Measurements from ENCODE around the gene BATF3.
"Not testable (repeated sequence)": the region's sequence is repeated elsewhere in the genome, so short reads cannot be mapped to it uniquely, and the experiment has no call there.

BATF3 gene, protein sequence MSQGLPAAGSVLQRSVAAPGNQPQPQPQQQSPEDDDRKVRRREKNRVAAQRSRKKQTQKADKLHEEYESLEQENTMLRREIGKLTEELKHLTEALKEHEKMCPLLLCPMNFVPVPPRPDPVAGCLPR

DNA sequence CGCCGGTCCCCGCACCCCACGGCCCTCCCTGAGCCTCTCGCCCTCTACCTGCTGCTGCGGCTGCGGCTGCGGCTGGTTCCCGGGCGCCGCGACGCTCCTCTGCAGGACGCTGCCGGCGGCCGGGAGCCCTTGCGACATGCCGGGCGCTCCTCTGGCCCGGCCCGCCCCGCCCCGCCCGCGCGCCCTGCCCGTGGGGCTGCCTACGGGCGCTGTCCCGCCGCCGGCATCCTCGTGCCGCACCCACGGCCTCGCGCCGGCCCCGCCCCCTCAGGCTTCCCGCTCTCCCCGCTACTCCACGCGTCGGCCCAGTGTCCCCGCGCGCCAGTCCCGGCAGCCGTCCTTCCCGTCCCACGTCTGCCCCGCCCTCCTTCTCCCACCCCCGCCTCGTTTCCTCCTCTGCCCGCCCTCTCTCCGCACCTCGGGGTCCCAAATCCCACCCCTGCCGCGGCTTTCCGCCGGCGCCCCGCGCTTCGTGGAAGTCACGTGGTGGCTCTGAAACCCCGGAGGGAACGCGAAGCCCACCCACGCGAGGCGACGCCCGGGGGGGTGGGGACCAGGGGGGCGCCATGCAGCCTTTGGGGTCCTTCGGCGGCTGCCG is at the start of gene BATF3:
Gene BATF3, minus strand, starts transcription at position 216 of the 598 bp plus-strand sequence. Its CDS starts 78 bp downstream, at position 138.
- no peak for DNase-seq

DNA sequence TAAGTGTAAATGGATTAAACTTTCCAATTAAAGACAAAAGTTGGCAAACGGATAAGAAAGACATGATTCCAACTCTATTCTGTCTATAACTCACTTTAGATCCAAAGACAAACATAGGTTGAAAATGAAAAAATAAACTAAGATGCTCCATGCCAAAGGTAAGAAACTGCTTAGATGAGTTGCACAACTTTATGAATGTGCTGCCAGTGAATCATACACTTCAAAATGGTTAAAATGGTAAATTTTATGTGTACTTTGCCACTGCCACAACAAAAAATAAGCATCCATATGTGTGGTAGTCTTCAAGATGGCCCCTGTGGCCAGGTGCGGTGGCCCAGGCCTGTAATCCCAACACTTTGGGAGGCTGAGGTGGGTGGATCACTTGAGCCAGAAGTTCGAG is 46.9 kb upstream of the BATF3 start:
- DNase-seq, result no peak

- no peak for DNase-seq
These were observed 45.7 kb upstream of the BATF3 start for GRCh38 chr1:212745303-212745702.

GRCh38 chr1:212743901-212744475 is 44.3 kb upstream of the BATF3 start:
- no peak for DNase-seq

DNA sequence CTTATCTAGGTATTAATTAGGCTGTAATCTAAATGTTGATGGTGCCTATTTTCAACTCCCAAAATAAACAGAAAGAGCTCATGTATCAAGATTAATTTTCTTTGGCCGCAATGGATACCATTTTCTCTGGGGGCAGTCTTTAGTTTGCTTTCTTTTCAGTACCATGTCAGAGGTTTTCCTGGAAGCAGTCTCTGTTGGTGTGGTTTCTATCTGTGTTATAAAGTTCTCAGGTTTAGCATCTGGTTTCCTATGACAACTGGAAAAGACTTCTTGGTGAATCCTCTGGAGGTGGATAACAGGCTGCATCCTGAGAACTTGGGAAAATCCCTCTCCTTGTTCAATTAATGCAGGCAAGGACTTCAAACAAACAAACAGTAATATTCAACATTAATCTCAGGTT is 38.7 kb upstream of the BATF3 start:
- no peak for DNase-seq

- no peak for DNase-seq
These were observed 37.9 kb upstream of the BATF3 start for GRCh38 chr1:212737559-212737958.

GRCh38 chr1:212733109-212733508 is 33.5 kb upstream of the BATF3 start:
- DNase-seq, result no peak

DNA sequence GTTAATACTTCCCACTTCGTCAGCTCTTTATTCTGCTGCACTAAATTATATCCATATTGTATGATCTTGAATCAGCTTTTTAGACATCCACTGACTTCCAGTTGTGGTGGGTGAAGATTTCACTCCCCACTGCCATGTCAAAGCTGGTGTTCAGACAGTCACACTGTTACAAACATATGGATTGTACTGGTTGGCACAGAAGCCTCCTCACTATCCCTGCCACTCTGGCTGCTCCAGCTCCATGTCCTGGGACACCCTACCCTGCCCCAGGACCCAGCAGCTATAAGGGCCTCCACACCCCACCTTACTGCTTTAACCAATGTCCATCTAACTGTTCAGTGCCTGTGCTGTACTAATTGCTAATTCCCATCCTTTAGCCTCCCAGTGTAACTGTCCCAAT is 32.0 kb upstream of the BATF3 start:
- DNase-seq, result no peak

GRCh38 chr1:212728606-212729005 is 29.0 kb upstream of the BATF3 start:
- no peak for DNase-seq

DNA sequence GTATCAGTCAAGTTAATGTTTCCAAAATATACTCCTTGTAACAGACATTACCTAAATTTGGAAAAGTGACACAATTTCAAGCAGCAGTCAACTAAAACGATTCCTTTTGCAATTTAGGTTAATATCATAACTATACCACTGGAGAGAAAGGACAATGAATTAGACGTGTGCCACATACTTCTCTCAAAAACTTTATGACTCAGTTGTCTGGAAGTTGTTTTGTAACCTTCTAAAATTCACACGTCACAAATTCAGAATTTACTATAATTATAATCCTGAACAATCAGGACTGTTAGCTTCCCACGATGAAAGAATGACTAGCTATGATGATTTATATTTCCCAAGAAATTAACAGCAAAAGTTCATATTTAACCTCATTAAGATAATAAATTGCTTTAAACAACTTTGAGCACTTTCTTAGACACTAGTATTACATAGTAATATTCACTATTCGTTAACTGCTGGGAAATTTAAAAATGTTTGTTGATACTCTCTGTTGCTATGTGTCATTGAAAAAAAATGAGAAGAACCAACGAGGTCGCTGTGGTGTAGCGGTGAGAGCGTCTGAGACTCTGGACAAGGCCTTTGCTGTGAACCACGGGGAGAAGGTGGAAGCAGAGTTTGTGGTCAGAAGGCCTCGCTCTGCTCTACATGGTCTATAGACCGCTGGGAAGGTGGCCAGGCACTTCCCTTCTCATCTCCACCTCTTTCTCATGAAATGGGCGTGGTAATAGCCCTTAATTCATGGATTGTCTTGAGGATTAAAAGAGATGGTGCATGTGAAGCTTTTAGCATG is 27.9 kb upstream of the BATF3 start:
- no peak for DNase-seq

DNA sequence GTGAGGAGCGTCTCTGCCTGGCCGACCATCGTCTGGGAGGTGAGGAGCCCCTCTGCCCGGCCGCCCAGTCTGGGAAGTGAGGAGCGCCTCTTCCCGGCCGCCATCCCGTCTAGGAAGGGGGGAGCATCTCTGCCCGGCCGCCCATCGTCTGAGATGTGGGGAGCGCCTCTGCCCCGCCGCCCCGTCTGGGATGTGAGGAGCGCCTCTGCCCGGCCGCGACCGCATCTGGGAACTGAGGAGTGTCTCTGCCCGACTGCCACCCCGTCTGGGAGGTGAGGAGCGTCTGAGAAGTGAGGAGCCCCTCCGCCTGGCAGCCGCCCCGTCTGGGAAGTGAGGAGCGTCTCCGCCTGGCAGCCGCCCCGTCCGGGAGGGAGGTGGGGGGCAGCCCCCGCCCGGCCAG is 25.0 kb upstream of the BATF3 start:
- not testable (repeated sequence) for DNase-seq

- DNase-seq, result no peak
These were observed 22.8 kb upstream of the BATF3 start for GRCh38 chr1:212722270-212722957.

DNA sequence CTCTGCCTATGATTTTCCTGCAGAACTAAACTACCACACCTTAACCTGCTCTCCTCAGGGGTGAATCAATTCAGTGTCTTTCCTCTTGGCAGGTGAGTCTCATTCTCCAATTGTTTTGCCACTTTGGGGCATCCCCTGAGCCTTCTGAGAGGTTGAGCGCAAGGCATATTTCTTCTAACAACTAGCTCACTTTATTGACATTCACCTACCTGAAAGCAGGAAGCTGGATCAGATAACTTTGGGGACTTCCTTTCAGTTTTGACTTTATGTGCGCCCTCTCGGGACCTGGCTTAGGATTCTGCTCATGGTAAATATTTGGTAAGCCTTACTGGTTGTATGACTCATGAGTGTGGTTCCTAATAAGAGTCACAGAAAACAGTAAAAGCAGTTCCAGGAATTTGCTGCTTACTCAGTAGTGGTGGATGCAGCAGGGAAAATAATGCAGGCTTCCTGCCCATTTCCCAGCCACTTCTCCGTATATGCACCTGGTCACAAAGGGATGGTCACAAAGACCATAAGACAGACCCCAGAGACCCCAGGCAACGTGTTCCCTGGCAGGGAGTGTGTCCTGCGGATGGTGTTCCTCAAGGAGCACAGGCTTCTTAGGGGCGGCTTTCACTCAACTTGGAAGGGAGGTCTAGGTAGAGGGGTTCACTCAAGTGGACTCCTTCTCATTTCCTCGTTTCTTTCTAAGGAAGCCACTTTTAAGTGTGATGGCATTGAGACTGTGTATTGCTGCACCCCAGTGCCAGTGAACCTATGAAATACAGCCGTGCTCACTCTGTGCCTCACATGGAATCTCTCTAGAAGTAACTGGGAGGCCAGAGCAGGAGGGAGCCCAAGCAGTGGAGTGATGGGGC is 22.0 kb upstream of the BATF3 start:
- no peak for DNase-seq

- no peak for DNase-seq
These were observed 20.0 kb upstream of the BATF3 start for GRCh38 chr1:212719633-212720032.

- DNase-seq, result no peak
These were observed 18.9 kb upstream of the BATF3 start for GRCh38 chr1:212718499-212718898.

GRCh38 chr1:212716161-212716560 is 16.5 kb upstream of the BATF3 start:
- no peak for DNase-seq

- no peak for DNase-seq
These were observed 14.0 kb upstream of the BATF3 start for GRCh38 chr1:212713465-212714136.

- DNase-seq, result no peak
These were observed 13.0 kb upstream of the BATF3 start for GRCh38 chr1:212712451-212713303.

GRCh38 chr1:212711974-212712373 is 12.3 kb upstream of the BATF3 start:
- DNase-seq, result not testable (repeated sequence)

DNA sequence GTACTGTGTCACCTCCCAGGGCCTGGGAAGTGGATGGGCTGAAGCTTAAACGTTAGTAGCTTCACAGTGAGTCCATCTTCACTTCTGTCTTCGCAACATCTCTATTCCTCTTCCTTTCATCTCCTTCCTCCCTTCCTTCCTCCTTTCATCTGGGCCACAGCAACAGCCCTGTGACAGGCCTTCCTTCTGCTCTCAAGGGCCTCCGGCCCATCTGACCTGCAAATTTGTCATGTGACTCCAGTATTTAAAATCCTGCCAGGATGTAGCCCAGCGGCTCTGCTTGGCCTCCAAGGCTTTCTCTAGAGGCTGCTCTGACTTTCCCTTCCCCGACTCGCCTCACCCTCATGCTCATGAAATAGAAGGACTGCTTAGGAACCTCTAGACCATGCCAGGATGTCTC is 10.9 kb upstream of the BATF3 start:
- DNase-seq, result no peak
